KOPT-K1 (cell line): ENCODE measurements around the gene PRICKLE3.

Experiments
- H3K27ac ChIP-seq: fragments of 200-600 bp; sonication (generic); 2 replicates; pipeline ENCODE4 v1.5.1; 2016; ENCODE audit warnings: antibody characterized with exemption, mild to moderate bottlenecking, low read depth, low read length; ENCODE audit not compliant: poor library complexity, severe bottlenecking
- H3K36me3 ChIP-seq: fragments of 200-600 bp; sonication (generic); 2 replicates; pipeline ENCODE4 v1.5.1; 2017; ENCODE audit warnings: antibody characterized with exemption, mild to moderate bottlenecking, low read length, moderate library complexity; ENCODE audit not compliant: insufficient read depth
- H3K9me3 ChIP-seq: fragments of 200-600 bp; sonication (generic); 2 replicates; pipeline ENCODE4 v1.5.1; 2017; ENCODE audit warnings: antibody characterized with exemption, low read length, mild to moderate bottlenecking; ENCODE audit not compliant: insufficient read depth, poor library complexity, severe bottlenecking

Gene PRICKLE3

GRCh38 chrX:49212861-49213260 is 26.7 kb upstream of the PRICKLE3 start:
- Histone ChIP-seq H3K36me3 (no peaks in the 10 kb centered on the region), H3K9me3 (no peaks in the 10 kb centered on the region), H3K27ac (no peak overlapping the region)

- Histone ChIP-seq H3K27ac (no peak overlapping the region), H3K9me3 (no peaks in the 10 kb centered on the region), H3K36me3 (no peaks in the 10 kb centered on the region)
Measured at GRCh38 chrX:49212209-49212608, 26.0 kb upstream of the PRICKLE3 start.

- Histone ChIP-seq H3K27ac (no peak overlapping the region), H3K9me3 (no peaks in the 10 kb centered on the region), H3K36me3 (no peaks in the 10 kb centered on the region)
Measured at GRCh38 chrX:49211074-49211473, 24.9 kb upstream of the PRICKLE3 start.

GRCh38 chrX:49210406-49210805 is 24.2 kb upstream of the PRICKLE3 start:
- Histone ChIP-seq H3K36me3 (no peaks in the 10 kb centered on the region), H3K27ac (no peak overlapping the region), H3K9me3 (no peaks in the 10 kb centered on the region)

GRCh38 chrX:49209434-49210251 is 23.5 kb upstream of the PRICKLE3 start:
- no peaks in the 10 kb centered on the region for H3K36me3 ChIP-seq
- H3K27ac ChIP-seq: no peak overlapping the region

GRCh38 chrX:49208399-49208798 is 22.2 kb upstream of the PRICKLE3 start:
- Histone ChIP-seq H3K36me3 (no peaks in the 10 kb centered on the region), H3K9me3 (no peaks in the 10 kb centered on the region), H3K27ac (no peak overlapping the region)

More at GRCh38 chrX:49209434-49210251, 23.5 kb upstream of the PRICKLE3 start:
- no peaks in the 10 kb centered on the region for H3K9me3 ChIP-seq

- no peaks in the 10 kb centered on the region for H3K36me3 ChIP-seq
- no peaks in the 10 kb centered on the region for H3K9me3 ChIP-seq
- no peak overlapping the region for H3K27ac ChIP-seq
Measured at GRCh38 chrX:49206543-49206942, 20.4 kb upstream of the PRICKLE3 start.

GRCh38 chrX:49205443-49205842 is 19.3 kb upstream of the PRICKLE3 start:
- no peaks in the 10 kb centered on the region for H3K9me3 ChIP-seq
- H3K36me3 ChIP-seq: no peaks in the 10 kb centered on the region
- no peak overlapping the region for H3K27ac ChIP-seq

- Histone ChIP-seq H3K9me3 (no peaks in the 10 kb centered on the region), H3K27ac (no peak overlapping the region), H3K36me3 (no peaks in the 10 kb centered on the region)
Measured at GRCh38 chrX:49204709-49205108, 18.5 kb upstream of the PRICKLE3 start.

GRCh38 chrX:49204017-49204416 is 17.8 kb upstream of the PRICKLE3 start:
- H3K36me3 ChIP-seq: no peaks in the 10 kb centered on the region

GRCh38 chrX:49203536-49203935 is 17.4 kb upstream of the PRICKLE3 start:
- no peak overlapping the region for H3K27ac ChIP-seq
- no peaks in the 10 kb centered on the region for H3K9me3 ChIP-seq
- no peaks in the 10 kb centered on the region for H3K36me3 ChIP-seq

More at GRCh38 chrX:49204017-49204416, 17.8 kb upstream of the PRICKLE3 start:
- no peak overlapping the region for H3K27ac ChIP-seq
- H3K9me3 ChIP-seq: no peaks in the 10 kb centered on the region

- H3K27ac ChIP-seq: no peak overlapping the region
- H3K36me3 ChIP-seq: no peaks in the 10 kb centered on the region
- no peaks in the 10 kb centered on the region for H3K9me3 ChIP-seq
Measured at GRCh38 chrX:49202022-49202421, 15.8 kb upstream of the PRICKLE3 start.

GRCh38 chrX:49199906-49200771 is 14.0 kb upstream of the PRICKLE3 start, which contains the start of gene SYP:
Gene SYP, minus strand, starts transcription at chrX:49200193. Its CDS starts 7 bp downstream, at chrX:49200186.
- Histone ChIP-seq H3K36me3 (no peaks in the 10 kb centered on the region), H3K27ac (peak within 1 kb of the TSS; percentile 46), H3K9me3 (no peaks in the 10 kb centered on the region)

GRCh38 chrX:49199315-49199595 is 13.1 kb upstream of the PRICKLE3 start:
- H3K36me3 ChIP-seq: no peaks in the 10 kb centered on the region
- H3K9me3 ChIP-seq: no peaks in the 10 kb centered on the region
- H3K27ac ChIP-seq: no peak overlapping the region

- Histone ChIP-seq H3K27ac (no peak overlapping the region), H3K36me3 (no peaks in the 10 kb centered on the region), H3K9me3 (no peaks in the 10 kb centered on the region)
Measured at GRCh38 chrX:49198540-49199314, 12.6 kb upstream of the PRICKLE3 start.
